Natural killer cell (primary cell): ENCODE measurements around the gene SLC24A3. TPM values are rescaled to one million over a fixed set of nuclear protein-coding genes. Genes with fewer than 3 reads are reported as not detected.

Experiments
- ATAC-seq, 3 donors: fragments of 150-1000 bp in 2 of 3; fragments of 200-7000 bp in 1 of 3; cut with Tn5 transposase; 1 replicate in 1 of 3; 2 replicates in 2 of 3; pipeline ENCODE4 v1.10.0; 2021; ENCODE audit warnings: mild to moderate bottlenecking in 2 of 3, moderate library complexity in 2 of 3
- DNase-seq, 2 donors: peaks; one replicate each; pipeline versions ENCODE4 v3.0.0 to v3.0.0-alpha.2; 2013 to 2021; ENCODE audit warnings: mixed read lengths in 1 of 2
- H3K27ac ChIP-seq: one replicate; pipeline ENCODE4 v1.5.1; 2013; ENCODE audit warnings: mild to moderate bottlenecking, low read length
- H3K27me3 ChIP-seq: one replicate; pipeline ENCODE4 v1.6.1; 2013; ENCODE audit warnings: low read length; ENCODE audit not compliant: control insufficient read depth, insufficient read depth
- H3K36me3 ChIP-seq: one replicate; pipeline ENCODE4 v1.6.1; 2013; ENCODE audit warnings: low read length; ENCODE audit not compliant: control insufficient read depth, insufficient read depth
- H3K4me1 ChIP-seq: one replicate; pipeline ENCODE4 v1.6.1; 2013; ENCODE audit warnings: low read length; ENCODE audit not compliant: control insufficient read depth, insufficient read depth
- H3K4me3 ChIP-seq: one replicate; pipeline ENCODE4 v1.5.1; 2013; ENCODE audit warnings: low read length
- H3K9me3 ChIP-seq: one replicate; pipeline ENCODE4 v1.6.1; 2013; ENCODE audit warnings: low read length; ENCODE audit not compliant: control insufficient read depth, insufficient read depth
- H3K27ac Mint-ChIP-seq, 2 donors: one replicate each; pipeline ENCODE4 v1.8.0; 2022; ENCODE audit warnings: mild to moderate bottlenecking in 2 of 2, mixed read lengths in 2 of 2, moderate library complexity in 1 of 2
- H3K27me3 Mint-ChIP-seq, 2 donors: one replicate each; pipeline ENCODE4 v1.8.0; 2022; ENCODE audit warnings: low read depth in 2 of 2, mixed read lengths in 2 of 2
- H3K36me3 Mint-ChIP-seq: one replicate; pipeline ENCODE4 v1.8.0; 2022; ENCODE audit warnings: mixed read lengths
- H3K4me1 Mint-ChIP-seq, 2 donors: one replicate each; pipeline ENCODE4 v1.8.0; 2022; ENCODE audit warnings: mixed read lengths in 2 of 2
- H3K4me3 Mint-ChIP-seq: one replicate; pipeline ENCODE4 v1.8.0; 2022; ENCODE audit warnings: mild to moderate bottlenecking, moderate library complexity, mixed read lengths
- H3K9me3 Mint-ChIP-seq, 2 donors: one replicate each; pipeline ENCODE4 v1.8.0; 2022; ENCODE audit warnings: mixed read lengths in 2 of 2
- CTCF ChIP-seq: fragments of 200-600 bp; IDR thresholded peaks from one replicate; pipeline ENCODE4 v1.8.0; 2022; ENCODE audit warnings: antibody characterized with exemption
- WGBS: methylation state at CpG from one replicate; pipeline ENCODE4 v1.1.7; 2013; ENCODE audit warnings: missing lambda C conversion rate; ENCODE audit not compliant: insufficient coverage; 5-methylcytosine and 5-hydroxymethylcytosine counted together
- intact Hi-C: fragments of 100-400 bp; cut with micrococcal nuclease; formaldehyde crosslinking; loops from one replicate; pipeline ENCODE4 v1.14.2; 2022
- total RNA-seq, 4 donors: library from RNA; stranded (reverse); fragments of 120-200 nt in 1 of 4; gene quantifications; one replicate each; pipeline versions ENCODE4 v1.2.3 to v1.2.4, GENCODE V29; 2013 to 2022

Gene SLC24A3
- total RNA-seq, 3 donors from 2014 or later (not counting 1 experiment from before 2014, with no cell fraction given) = 0.09 to 5.5 (median 0.99) TPM

DNA sequence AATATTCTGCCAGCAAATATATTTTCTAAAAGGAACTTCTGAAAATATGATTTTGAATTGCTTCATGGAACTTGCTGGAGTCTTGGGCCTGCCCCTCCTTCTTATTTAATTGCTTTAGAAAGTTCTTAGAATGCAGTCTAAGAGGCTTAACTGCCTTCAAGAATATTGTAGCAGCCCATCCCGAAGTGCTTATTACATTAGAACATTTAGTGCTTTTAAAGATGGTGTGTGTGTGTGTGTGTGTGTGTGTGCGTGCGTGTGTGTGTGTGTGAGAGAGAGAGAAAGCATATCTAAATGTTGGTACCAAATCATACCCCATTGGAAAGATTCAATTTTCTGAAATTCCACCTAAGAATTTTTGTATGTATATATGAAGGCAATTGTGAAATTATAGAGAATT is 193.5 kb downstream of the SLC24A3 start:
- H3K4me3 ChIP-seq = no peak overlapping the region

GRCh38 chr20:19406381-19406780 is 193.9 kb downstream of the SLC24A3 start:
- Histone ChIP-seq H3K27ac (no peak overlapping the region), H3K27me3 (no peaks in the 10 kb centered on the region), H3K4me1 (no peaks in the 10 kb centered on the region), H3K9me3 (no peaks in the 10 kb centered on the region), H3K36me3 (no peaks in the 10 kb centered on the region), H3K4me3 (no peak overlapping the region)
- Mint-ChIP-seq H3K36me3 (no peaks in the 10 kb centered on the region), H3K27ac (no peak overlapping the region), H3K27me3 (peaks cover 6 to 15% of the 10 kb centered on the region in 2 donors), H3K4me1 (no peaks in the 10 kb centered on the region), H3K9me3 (no peaks in the 10 kb centered on the region), H3K4me3 (no peak overlapping the region)
- no peak for ATAC-seq
- no peak for DNase-seq
- no peak for TF ChIP-seq CTCF
- intact Hi-C loops = no loop called here
- 93% methylated on average over 2 of the region's 2 CpGs for WGBS

More for the DNA sequence above, 193.5 kb downstream of the SLC24A3 start:
- Mint-ChIP-seq H3K4me1 (no peaks in the 10 kb centered on the region), H3K27me3 (peaks cover 6 to 15% of the 10 kb centered on the region in 2 donors), H3K27ac (no peak overlapping the region), H3K4me3 (no peak overlapping the region), H3K36me3 (no peaks in the 10 kb centered on the region), H3K9me3 (no peaks in the 10 kb centered on the region)
- H3K27me3 ChIP-seq = no peaks in the 10 kb centered on the region
- intact Hi-C loops = no loop called here
- no peak for TF ChIP-seq CTCF
- ATAC-seq = no peak
- no peaks in the 10 kb centered on the region for H3K36me3 ChIP-seq
- 100% methylated on average over 2 of the region's 3 CpGs for WGBS
- no peak overlapping the region for H3K27ac ChIP-seq
- H3K4me1 ChIP-seq = no peaks in the 10 kb centered on the region
- DNase-seq = no peak
- no peaks in the 10 kb centered on the region for H3K9me3 ChIP-seq

- H3K36me3 ChIP-seq = no peaks in the 10 kb centered on the region
- DNase-seq (no peak), ATAC-seq (no peak)
- H3K4me1 ChIP-seq = no peaks in the 10 kb centered on the region
- H3K4me1 Mint-ChIP-seq = no peaks in the 10 kb centered on the region
- no peaks in the 10 kb centered on the region for H3K36me3 Mint-ChIP-seq
- TF ChIP-seq CTCF = no peak
- H3K9me3 Mint-ChIP-seq = peaks cover 1% of the 10 kb centered on the region in 2 donors
- no peak overlapping the region for H3K4me3 ChIP-seq
- no peak overlapping the region for H3K27ac Mint-ChIP-seq
- H3K4me3 Mint-ChIP-seq = no peak overlapping the region
- intact Hi-C loops = no loop called here
- H3K9me3 ChIP-seq = no peaks in the 10 kb centered on the region
- WGBS = 86% methylated on average over 8 of the region's 8 CpGs
- H3K27me3 Mint-ChIP-seq = peaks cover under 1 to 16% of the 10 kb centered on the region in 2 donors
- no peaks in the 10 kb centered on the region for H3K27me3 ChIP-seq
- H3K27ac ChIP-seq = no peak overlapping the region
These were observed 194.8 kb downstream of the SLC24A3 start for GRCh38 chr20:19407196-19407595.

GRCh38 chr20:19407736-19408135 is 195.3 kb downstream of the SLC24A3 start:
- ATAC-seq (no peak), DNase-seq (no peak)
- Histone ChIP-seq H3K27me3 (no peaks in the 10 kb centered on the region), H3K4me1 (no peaks in the 10 kb centered on the region), H3K36me3 (no peaks in the 10 kb centered on the region), H3K9me3 (no peaks in the 10 kb centered on the region), H3K27ac (no peak overlapping the region), H3K4me3 (no peak overlapping the region)
- H3K9me3 Mint-ChIP-seq = peaks cover 2 to 3% of the 10 kb centered on the region in 2 donors
- WGBS = 70% methylated on average over 3 of the region's 4 CpGs
- no peaks in the 10 kb centered on the region for H3K36me3 Mint-ChIP-seq
- no peak overlapping the region for H3K27ac Mint-ChIP-seq
- H3K27me3 Mint-ChIP-seq = peaks cover 0 to 18% of the 10 kb centered on the region in 2 donors
- intact Hi-C loops = no loop called here
- TF ChIP-seq CTCF = no peak
- no peaks in the 10 kb centered on the region for H3K4me1 Mint-ChIP-seq
- no peak overlapping the region for H3K4me3 Mint-ChIP-seq
